Measurements from ENCODE around the gene DAAM2. TPM values are rescaled to one million over a fixed set of nuclear protein-coding genes. Genes with fewer than 3 reads are reported as not detected.

The DAAM2 gene
- polyA plus RNA-seq, 3 donors: 20.7 to 30.2 (median 25.5) TPM

DNA sequence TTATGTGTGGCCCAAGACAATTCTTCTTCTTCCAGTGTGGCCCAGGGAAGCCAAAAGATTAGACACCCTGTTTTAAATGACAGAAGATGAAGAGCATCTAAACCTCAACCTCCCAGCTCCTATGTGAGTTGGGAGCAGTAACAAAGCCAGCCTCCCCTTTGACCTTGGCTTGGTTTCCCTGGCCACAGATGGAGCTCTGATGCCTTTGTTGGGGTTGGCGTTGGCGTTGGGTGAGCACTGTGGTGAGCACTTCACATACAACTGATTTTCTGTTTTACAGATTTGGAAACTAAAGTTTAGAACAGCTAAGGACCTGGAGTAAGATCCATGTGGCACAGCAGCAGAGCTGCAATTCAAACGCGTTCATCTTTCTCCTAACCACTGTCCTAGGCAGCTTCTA lies 22.1 kb downstream of the DAAM2 start:
- DNase-seq: no peak

DNA sequence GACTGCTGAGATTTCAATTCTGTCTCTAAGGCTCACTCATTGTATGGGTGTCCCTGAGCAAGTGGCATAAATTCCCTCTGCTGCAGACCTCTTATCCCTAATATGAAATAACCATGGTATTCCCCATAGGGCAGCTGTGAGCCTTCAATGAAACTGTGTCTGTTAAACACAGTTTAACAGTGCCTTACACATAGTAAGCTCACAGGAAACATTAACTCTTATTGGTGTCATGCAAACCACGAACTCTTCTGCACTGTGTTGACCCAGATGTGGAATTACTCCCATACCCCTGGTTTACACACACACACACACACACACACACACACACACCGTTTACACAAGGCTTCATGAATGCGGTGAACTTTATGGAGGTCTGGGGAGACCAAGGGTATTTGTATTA lies 23.2 kb downstream of the DAAM2 start:
- no peak for DNase-seq

DNA sequence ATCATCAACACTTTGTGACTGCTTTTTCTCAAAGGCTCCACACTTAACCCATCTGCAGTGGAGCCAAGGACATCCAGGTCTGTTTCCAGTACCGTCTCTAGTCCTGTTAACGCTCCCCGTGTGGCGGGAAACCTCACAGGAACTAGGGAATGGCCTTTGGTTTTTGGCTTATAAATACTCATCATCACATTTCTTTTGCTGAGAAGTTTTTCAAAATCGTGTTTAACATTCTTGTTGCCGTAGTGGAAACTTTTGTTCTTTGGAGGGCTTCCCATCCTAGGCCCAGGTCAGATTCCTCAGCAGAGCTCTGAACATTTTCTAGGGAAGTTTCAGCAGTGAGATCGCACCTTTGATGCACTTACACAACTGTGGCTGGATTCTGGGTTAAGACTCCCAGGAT lies 24.6 kb downstream of the DAAM2 start:
- no peak for DNase-seq

DNA sequence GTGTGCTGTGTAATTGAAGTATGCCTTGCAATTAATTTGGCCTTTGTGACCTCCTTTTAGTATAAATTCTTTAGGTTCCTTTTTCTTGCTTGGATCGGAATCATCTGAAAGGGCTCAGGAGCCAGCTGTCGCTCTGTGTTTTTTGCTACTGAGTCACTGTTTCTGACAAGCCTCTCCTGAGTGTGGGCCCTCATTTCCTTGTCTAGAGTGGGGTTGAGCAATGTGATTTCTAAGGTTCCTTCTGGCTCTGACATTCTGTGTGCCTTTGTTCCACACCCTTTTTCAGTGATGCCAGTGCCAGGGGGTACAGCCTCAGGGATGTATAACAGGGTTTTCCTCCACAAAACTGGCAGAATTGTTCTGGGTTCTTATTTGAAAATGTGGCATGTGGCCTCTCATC lies 26.5 kb downstream of the DAAM2 start:
- no peak for DNase-seq

DNA sequence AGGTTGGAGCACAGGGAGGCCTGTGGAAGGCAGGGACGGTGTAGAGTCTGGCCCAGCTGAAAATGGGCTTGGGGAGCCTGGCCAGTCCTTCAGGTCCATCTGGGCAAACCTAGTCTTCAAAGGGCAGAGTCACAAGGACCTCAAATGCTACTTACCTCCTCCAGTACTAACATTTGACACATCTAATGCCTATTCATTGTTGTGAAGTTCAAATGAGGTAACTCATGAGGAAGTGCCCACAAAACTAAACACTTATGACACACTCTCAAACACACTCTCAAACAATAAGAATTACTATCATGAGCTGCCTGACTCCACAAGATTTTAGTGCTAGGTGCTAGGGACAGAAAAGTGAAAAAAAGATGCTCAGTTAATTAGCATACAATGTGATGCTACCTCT lies 27.1 kb downstream of the DAAM2 start:
- no peak for DNase-seq

DNA sequence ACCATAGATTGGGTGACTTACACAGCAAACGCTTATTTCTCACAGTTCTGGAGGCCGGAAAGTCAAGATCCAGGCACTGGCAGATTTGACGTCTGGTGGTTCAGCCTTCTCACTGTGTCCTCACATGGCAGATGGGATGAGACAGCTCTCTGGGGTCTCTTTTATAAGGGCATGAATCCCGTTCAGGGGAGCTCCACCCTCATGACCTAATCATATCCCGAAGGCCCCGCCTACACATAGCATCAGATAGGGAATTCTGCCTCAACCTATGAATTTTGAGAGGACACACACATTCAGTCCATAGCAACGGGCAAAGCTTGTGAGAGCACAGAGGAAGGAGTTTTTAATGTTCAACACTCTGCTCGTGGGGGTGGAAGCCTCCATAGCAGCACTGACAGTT lies 27.5 kb downstream of the DAAM2 start:
- no peak for DNase-seq

DNA sequence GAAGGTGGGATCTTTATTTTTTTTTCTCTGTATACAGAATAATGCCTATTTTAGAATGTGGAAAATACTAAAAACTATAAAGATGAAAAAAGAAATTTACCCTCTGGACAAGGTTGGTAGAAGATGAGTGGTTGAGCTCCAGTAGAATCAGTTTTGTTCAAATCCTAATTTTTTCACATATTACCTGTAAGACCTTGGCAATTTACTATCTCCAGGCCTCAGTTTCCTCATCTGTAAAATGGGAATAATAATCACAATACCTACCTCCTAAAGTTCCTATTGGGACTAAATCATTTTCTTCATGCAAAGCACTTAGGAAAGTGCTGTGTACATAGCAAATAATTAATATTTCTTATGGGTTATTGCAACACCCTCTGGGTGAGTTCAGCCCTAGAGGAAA lies 28.4 kb downstream of the DAAM2 start:
- no peak for DNase-seq

DNA sequence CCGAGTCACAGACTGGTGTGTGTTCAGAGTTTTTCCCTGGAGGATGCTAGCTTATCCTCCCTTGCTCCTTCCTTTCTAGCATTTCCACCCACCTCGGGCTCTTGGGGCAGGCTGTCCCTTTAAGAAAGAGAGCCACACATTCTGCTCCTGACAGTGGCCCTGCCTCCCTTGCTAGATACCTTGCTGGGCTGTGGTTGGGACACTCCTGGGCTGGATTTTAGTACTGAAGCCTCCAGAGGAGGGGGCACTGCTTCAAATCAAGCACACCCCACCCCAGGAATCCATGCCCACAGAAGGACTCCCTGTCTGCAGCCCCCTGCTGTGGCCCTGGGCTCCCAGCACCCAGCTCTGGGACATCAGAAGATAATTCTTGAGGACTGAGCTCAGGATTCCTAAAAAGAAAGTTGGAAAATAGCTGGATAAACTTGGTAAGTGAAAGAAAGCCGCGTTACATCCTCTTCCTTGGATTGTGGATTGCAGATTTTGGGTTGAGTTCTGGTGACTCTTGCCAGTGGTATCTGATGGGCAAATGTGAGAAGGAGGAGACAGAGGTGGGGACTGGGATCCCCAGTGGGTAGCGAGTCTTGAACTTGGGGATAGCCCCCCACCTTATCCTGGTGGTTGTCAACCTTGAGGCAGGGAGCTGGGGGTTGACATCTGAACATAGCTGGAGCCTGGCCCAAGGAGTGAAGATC lies 29.0 kb downstream of the DAAM2 start:
- DNase-seq: no peak

DNA sequence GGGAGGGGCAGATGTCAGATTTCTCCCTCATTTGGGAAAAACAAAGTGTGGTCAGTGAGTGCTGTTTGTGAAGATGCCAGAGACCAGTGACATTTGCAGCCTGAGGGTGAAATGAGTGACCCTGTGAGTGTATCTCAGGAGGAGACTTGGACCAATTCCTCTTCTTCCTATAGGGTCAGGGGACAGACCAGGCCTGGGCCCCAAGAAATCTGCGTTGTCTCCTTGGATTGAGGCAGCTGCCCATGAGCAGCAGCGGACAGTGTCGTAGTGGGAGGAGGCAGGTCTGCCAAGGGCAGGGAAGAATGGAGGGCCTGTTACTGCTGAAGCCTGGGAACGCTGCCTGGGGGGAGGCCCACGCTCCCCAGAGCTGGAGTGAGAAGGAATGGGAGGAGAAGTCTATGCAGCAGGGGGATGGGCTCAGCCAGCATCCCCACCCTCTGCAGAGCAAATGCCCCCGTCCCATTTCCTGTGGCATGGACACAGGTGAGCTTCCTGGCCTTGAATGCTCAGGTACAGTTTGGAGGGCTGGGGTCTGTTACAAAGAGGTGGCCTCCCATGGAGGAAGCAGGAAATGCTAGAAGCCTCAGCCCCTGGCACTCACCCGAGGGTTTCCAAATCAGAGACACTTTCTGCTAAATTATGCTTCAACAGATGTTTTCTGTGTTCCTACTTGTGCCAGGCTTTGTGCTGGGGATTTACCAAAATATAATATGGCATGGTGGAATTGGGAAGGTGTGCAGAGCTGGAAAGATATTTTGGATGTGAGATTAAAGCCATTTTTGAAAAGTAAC lies 29.8 kb downstream of the DAAM2 start:
- DNase-seq: no peak

DNA sequence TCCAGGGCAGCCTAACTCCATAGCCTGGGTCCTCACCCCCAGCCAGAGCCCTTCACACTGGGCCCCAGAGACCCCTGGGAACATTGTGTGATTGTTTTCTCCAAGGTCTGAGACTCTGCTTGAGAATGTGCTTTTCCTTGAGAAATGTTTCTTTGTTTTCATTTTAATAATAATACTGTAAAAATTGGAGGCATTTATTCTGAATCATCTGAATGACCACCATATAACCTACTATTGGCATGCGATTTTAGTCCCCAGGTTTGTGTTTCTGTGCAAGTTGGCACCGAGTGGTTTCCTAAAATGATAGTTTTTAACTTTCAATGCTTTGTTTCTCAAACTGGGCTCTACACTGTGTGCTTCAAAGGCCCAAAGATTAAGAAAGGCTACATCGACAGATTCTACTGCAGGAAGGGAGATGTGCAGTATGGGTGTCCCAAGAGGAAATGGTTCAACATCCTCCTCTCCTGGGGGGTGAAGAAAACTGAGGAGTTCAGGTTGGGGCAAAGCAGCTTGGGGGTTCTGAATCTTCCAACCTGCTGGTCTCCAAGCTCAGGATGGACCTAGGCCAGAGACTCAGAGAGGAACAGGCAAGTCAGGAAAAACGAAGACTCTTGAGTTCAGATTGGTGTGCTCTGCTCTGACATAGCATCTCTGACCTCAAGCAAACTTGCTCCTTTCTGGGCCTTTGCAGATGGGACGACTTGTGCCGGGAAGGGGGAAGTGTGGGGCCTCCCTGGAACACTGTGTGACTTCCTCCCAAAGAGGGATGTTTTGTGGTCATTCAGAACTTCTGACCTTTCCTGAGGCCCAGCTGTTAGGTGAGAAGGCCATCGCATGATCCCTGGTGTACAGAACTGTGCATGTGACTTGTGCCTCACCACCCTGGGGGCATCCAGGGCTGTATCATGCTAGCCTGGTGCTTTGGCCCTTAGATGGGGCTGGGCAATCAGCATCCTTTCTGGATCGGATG lies 31.0 kb downstream of the DAAM2 start:
- no peak for DNase-seq

DNA sequence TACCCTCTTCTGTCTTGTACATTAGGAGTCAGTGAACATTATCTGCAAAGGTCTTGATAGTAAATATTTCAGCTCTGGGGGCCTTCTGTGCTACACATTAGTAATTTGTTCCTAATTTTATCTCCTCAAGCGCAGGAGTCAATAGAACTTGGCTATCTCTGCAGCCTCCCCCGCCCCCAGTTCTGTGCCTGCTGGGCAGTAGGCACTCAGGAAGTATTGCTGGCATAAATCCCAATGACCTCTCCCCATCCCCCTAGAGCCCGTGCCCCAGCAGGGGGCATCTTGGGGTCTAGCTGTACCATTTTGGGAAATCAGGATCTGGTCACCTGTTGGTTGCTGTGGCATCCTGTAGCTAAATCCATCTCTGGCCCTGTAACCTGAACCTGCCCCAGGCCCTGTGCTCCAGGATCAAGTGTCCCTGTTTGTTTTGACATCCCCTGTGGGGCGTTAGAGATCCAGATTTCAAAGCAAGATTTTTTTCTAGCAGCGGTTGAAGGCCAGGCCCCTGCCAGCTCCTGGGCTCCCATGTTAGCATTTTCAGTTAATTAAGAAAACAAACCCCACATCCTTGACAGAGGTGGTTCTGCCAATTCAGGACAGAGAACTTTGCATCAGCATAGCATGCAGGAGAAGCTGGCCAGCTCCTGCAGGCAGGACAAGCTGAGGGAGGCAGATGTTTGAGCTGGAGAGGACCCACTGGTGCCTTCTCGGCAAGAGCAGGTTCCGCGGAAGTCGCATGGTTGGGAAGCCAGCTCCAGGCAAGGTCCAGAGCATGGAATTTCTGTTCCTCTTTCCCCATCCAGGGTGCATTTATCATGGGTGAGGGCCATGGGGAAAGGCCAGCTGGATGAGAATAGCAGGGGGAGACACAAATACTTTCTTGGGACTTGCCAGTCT lies 32.1 kb downstream of the DAAM2 start:
- no peak for DNase-seq

DNA sequence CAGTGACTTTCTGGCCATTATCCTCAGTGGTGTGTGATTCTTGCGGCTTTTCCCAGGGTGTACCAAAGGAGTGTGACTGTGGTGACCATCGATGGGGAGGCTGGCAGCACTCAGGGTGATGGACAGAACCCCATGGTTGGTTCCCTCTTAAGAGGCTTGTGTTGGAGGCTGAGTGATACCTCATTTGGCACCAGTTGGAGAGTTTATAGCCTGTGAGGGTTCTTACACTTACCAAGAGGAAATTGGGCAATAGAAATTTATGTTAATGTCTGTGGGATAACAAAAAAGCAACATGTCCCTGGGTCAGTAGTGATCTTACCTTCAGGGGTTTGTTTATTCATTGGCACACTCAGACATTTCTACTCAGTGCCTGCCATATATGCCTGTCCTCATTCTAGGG lies 37.2 kb downstream of the DAAM2 start:
- no peak for DNase-seq

DNA sequence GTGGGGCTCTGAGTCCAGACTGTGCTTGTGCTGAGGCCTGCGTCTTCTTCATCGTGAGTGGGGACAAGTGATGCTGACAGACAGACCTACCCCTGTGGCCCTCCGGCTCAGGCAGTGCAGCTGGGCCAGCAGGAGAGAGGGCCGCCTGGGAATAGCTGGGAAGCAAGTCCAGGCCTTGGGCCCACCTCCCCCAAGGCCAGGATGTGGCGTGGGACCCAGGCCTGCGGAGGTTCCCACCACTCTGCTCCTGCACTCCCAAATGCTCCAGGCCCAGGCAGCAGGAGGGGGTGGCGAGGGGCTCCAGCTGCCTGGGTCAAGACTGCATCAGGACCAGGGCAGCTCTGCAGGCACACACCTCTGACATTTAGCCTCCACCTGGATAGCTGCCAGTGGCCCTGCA lies 38.3 kb downstream of the DAAM2 start:
- no peak for DNase-seq

DNA sequence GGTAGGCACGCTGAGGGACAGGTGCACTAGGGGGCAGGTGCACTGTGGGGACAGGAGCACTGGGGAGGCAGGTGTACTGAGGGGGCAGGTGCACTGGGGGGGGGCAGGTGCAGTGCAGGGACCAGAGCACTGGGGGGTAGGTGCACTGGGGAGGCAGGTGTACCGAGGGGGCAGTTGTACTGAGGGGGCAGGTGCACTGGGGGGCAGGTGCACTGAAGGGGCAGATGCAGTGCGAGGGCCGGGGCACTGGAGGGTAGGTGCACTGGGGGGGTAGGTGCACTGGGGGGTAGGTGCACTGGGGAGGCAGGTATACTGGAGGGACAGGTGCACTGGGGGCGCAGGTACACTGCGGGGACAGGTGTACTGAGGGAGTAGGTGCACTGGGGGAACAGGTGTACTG lies 39.5 kb downstream of the DAAM2 start:
- no peak for DNase-seq

DNA sequence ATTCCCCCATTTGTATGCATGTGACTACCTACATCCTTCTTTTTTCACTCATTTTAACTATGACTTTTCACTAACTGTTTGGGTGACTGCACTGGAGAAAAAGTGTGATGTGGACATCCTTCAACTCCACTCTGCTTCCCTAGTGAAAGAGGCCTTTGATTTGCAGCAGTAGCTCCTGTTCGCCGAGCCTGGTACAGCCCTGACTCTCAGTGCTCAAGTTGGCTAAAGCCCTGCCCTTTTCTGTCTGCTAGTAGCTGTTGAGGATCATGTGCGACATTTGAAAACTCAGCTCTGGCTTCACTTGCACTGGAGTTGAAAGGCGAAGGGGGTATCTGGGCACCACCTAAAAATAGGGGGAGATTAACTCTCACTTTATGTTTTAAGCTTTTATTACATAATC lies 42.1 kb downstream of the DAAM2 start:
- DNase-seq: no peak

DNA sequence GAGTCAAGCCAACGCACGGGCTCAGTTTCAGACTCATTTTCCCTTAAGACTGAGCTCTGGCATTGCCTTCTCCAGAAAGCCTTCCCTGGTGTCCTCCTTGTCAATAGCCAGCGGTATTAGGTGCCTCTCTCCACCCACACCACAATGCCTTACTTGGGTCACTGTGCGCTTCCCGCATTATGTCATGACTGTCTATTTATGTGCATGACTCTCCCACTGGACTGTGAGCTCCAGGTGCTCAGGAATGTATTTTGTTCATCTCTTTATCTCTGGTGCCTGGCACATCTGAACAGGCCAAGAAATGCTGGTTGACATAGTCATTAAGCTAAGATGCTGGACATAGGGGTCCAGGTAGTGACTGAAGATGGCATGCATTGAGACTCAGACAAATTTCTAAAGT lies 42.7 kb downstream of the DAAM2 start:
- no peak for DNase-seq

DNA sequence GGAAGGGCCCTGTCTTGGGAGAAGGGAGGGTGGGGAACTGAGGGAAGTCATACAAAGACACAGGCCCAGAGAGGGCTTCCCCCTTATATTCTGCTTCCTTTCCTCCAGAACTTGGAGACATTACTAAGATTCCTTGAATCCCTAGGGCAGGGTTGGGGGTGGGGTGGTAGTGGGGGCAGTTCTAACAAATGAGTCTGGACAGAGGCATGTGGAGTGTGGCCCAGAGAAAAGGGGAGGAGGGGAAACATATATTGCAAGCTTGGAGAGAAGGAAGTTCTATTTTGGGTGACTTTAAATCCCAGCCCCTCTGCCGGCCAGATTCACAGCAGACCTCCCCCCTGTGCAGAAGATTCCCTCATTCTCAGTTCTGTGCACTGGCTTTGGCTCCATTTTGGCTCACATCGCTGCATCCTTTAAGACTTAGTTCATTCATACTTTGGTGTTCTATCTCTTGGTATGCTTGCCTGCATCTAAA lies 43.7 kb downstream of the DAAM2 start:
- peak; percentile 46 for DNase-seq

DNA sequence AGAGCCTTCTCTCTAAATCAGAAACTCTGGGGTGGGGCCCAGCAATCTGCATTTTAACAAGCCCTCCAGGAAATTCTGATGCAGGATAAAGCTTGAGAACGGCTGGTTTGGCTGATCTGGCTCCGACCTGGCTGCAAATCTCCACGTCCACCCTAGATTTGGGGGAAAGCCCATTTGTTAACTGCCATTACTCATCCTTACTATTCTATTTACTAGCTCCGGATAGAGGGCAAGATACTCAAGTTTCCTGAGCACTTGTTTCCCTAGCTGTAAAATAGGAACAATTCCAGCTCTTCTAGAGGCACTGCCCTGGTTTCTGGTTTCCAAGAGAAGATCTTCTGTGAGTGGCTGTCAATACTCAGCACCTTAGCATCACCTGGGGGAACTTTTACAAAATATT lies 44.4 kb downstream of the DAAM2 start:
- no peak for DNase-seq

DNA sequence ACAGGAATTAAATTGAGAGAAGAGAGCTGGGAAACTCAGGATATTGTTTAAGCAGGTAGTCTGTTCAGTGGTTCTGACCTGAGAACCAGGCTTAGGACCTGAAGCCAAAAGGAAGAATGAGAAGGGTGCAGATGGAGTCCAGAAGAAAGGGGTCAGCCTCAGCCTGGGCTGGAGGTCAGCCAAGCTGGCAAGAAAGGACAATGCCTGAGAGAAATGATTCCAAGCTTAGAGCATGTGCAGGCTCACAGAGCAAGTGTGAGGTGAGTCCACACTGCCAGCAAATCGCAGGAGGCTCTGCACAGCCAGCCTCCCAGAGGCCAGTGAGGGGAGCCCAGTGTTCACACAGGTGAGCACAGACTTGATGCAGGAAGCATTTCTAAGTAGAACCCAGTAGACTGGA lies 47.3 kb downstream of the DAAM2 start:
- no peak for DNase-seq

DNA sequence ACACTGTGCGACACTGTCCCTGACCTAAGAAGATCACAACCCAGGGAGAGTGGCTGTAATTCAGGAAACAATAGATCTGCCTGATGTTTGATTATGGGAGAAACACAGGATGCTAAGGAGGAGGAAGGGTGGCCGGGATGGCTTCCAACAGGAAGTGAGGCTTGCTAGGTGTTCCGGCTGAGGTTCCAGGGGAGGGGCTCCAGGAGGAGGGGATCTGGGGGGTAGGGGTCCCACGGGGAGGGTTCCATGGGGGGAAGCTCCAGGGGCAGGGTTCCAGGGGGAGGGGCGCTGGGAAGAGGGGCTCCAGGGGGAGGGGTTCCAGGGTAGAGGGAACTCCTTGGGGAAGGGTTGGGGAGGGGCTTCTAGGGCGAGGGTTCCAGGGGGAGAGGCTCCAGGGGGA lies 48.6 kb downstream of the DAAM2 start:
- DNase-seq: no peak

DNA sequence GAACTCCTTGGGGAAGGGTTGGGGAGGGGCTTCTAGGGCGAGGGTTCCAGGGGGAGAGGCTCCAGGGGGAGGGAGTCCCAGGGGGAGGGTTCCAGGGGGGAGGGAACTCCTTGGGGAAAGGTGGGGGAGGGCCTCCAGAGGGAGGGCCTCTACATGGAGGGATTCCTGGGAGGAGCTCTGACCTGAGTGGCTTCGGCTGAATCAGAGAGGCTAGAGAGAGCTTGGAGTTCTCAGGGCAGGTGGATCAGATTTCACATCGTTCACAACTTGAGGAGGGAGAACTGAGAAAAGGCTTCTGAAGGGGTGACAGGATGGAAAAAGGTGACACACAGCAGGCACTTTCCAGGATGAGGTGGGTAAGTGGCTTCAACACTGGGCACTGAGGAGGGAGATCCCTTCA lies 49.1 kb downstream of the DAAM2 start:
- no peak for DNase-seq
